HG02970 (cell line): ENCODE measurements around the gene NEK9.
"Not testable (repeated sequence)": the region's sequence is repeated elsewhere in the genome, so short reads cannot be mapped to it uniquely, and the experiment has no call there.

ENCODE experiments used
- ATAC-seq: cut with Tn5 transposase; IDR thresholded peaks from one replicate; pipeline ENCODE4 v1.9.1; 2021; ENCODE audit warnings: mild to moderate bottlenecking, moderate library complexity, moderate number of reproducible peaks; ENCODE audit not compliant: unreplicated experiment, low FRiP score

The NEK9 gene

GRCh38 chr14:75126679-75127473 is at the start of gene NEK9:
TSS of gene NEK9 (minus strand) at chr14:75127048. CDS start at chr14:75126921, 127 bp downstream.
- peak; percentile 56 for ATAC-seq

- ATAC-seq, result peak; percentile 66
These were observed 49.4 kb upstream of the NEK9 start, which contains the start of gene TMED10 for GRCh38 chr14:75176142-75176820. TSS of gene TMED10 (minus strand) at chr14:75176612. CDS start at chr14:75176579, 33 bp downstream.

GRCh38 chr14:75175677-75176141 is 48.9 kb upstream of the NEK9 start:
- peak; percentile 10 for ATAC-seq

- no peak for ATAC-seq
These were observed 47.2 kb upstream of the NEK9 start for GRCh38 chr14:75174066-75174465.

- no peak for ATAC-seq
These were observed 43.9 kb upstream of the NEK9 start for GRCh38 chr14:75170772-75171171.

GRCh38 chr14:75168586-75169335 is 41.9 kb upstream of the NEK9 start:
- ATAC-seq, result no peak

GRCh38 chr14:75167325-75167724 is 40.5 kb upstream of the NEK9 start:
- no peak for ATAC-seq

- no peak for ATAC-seq
These were observed 38.9 kb upstream of the NEK9 start for GRCh38 chr14:75165586-75166391.

GRCh38 chr14:75164809-75165208 is 38.0 kb upstream of the NEK9 start:
- no peak for ATAC-seq

GRCh38 chr14:75163677-75164076 is 36.8 kb upstream of the NEK9 start:
- ATAC-seq, result no peak

GRCh38 chr14:75162631-75163030 is 35.8 kb upstream of the NEK9 start:
- no peak for ATAC-seq

- no peak for ATAC-seq
These were observed 32.2 kb upstream of the NEK9 start for GRCh38 chr14:75158843-75159614.

- ATAC-seq, result no peak
These were observed 30.1 kb upstream of the NEK9 start for GRCh38 chr14:75156901-75157300.

- ATAC-seq, result no peak
These were observed 29.3 kb upstream of the NEK9 start for GRCh38 chr14:75156111-75156510.

GRCh38 chr14:75155169-75155568 is 28.3 kb upstream of the NEK9 start:
- no peak for ATAC-seq

GRCh38 chr14:75153295-75153694 is 26.4 kb upstream of the NEK9 start:
- no peak for ATAC-seq

GRCh38 chr14:75151851-75152250 is 25.0 kb upstream of the NEK9 start:
- ATAC-seq, result no peak

GRCh38 chr14:75150637-75151036 is 23.8 kb upstream of the NEK9 start:
- not testable (repeated sequence) for ATAC-seq

- no peak for ATAC-seq
These were observed 23.3 kb upstream of the NEK9 start for GRCh38 chr14:75150150-75150549.
